Stimulated activated naive CD8-positive, alpha-beta T cell treated with anti-CD3 and anti-CD28 coated beads, Interleukin-15, amount 100 ng/mL, for 72 hours (primary cell): Measurements from ENCODE around the gene STK39.
A peak's percentile ranks its signal among the peaks of the same experiment; 100 is the strongest.

Source experiments
- ATAC-seq: fragments of 150-1000 bp; cut with Tn5 transposase; 2 replicates; pipeline ENCODE4 v1.10.0; 2021; ENCODE audit warnings: mild to moderate bottlenecking, moderate library complexity
- DNase-seq, 2 donors: peaks; one replicate each; pipeline ENCODE4 v3.0.0; 2021 to 2022
- H3K27ac Mint-ChIP-seq, 2 donors: one replicate each; pipeline ENCODE4 v1.8.0; 2022; ENCODE audit warnings: mild to moderate bottlenecking in 2 of 2, mixed read lengths in 2 of 2, moderate library complexity in 2 of 2
- H3K27me3 Mint-ChIP-seq: one replicate; pipeline ENCODE4 v1.8.0; 2022; ENCODE audit warnings: mixed read lengths
- H3K4me1 Mint-ChIP-seq: one replicate; pipeline ENCODE4 v1.8.0; 2022; ENCODE audit warnings: mild to moderate bottlenecking, mixed read lengths
- H3K4me3 Mint-ChIP-seq, 2 donors: one replicate each; pipeline ENCODE4 v1.8.0; 2022; ENCODE audit warnings: mild to moderate bottlenecking in 2 of 2, mixed read lengths in 2 of 2, moderate library complexity in 1 of 2
- H3K9me3 Mint-ChIP-seq, 2 donors: one replicate each; pipeline ENCODE4 v1.8.0; 2022; ENCODE audit warnings: mixed read lengths in 2 of 2

Gene STK39

GRCh38 chr2:168149986-168150385 is 97.4 kb downstream of the STK39 start:
- ATAC-seq, result no peak
- no peaks in the 10 kb centered on the region for H3K9me3 Mint-ChIP-seq
- no peak for DNase-seq
- no peak overlapping the region for H3K4me3 Mint-ChIP-seq
- no peak overlapping the region for H3K27ac Mint-ChIP-seq
- H3K4me1 Mint-ChIP-seq, result peaks cover 12% of the 10 kb centered on the region
- H3K27me3 Mint-ChIP-seq, result no peaks in the 10 kb centered on the region

- peaks cover 12% of the 10 kb centered on the region for H3K4me1 Mint-ChIP-seq
Observed at GRCh38 chr2:168149150-168149974, 98.0 kb downstream of the STK39 start.

GRCh38 chr2:168147830-168148794 is 99.3 kb downstream of the STK39 start:
- DNase-seq (no peak), ATAC-seq (no peak)
- no peak overlapping the region for H3K27ac Mint-ChIP-seq
- no peaks in the 10 kb centered on the region for H3K9me3 Mint-ChIP-seq
- no peak overlapping the region for H3K4me3 Mint-ChIP-seq
- H3K4me1 Mint-ChIP-seq, result peaks cover 12% of the 10 kb centered on the region
- H3K27me3 Mint-ChIP-seq, result no peaks in the 10 kb centered on the region

More at GRCh38 chr2:168149150-168149974, 98.0 kb downstream of the STK39 start:
- Mint-ChIP-seq H3K9me3 (no peaks in the 10 kb centered on the region), H3K27me3 (no peaks in the 10 kb centered on the region), H3K4me3 (no peak overlapping the region), H3K27ac (peak overlapping the region in 1 of 2 donors; percentile 19)
- no peak for DNase-seq
- no peak for ATAC-seq

GRCh38 chr2:168146892-168147810 is 100.2 kb downstream of the STK39 start:
- Mint-ChIP-seq H3K4me1 (peaks cover 12% of the 10 kb centered on the region), H3K27ac (no peak overlapping the region), H3K27me3 (no peaks in the 10 kb centered on the region), H3K9me3 (no peaks in the 10 kb centered on the region), H3K4me3 (no peak overlapping the region)
- no peak for ATAC-seq
- no peak for DNase-seq

- ATAC-seq (no peak), DNase-seq (no peak)
- no peaks in the 10 kb centered on the region for H3K27me3 Mint-ChIP-seq
- peaks cover 12% of the 10 kb centered on the region for H3K4me1 Mint-ChIP-seq
- no peak overlapping the region for H3K4me3 Mint-ChIP-seq
- no peaks in the 10 kb centered on the region for H3K9me3 Mint-ChIP-seq
- H3K27ac Mint-ChIP-seq, result no peak overlapping the region
Observed at GRCh38 chr2:168145426-168146310, 101.7 kb downstream of the STK39 start.

- Mint-ChIP-seq H3K9me3 (no peaks in the 10 kb centered on the region), H3K4me1 (peaks cover 10% of the 10 kb centered on the region), H3K27ac (no peak overlapping the region), H3K27me3 (no peaks in the 10 kb centered on the region), H3K4me3 (no peak overlapping the region)
- no peak for DNase-seq
- ATAC-seq, result no peak
Observed at GRCh38 chr2:168145011-168145410, 102.4 kb downstream of the STK39 start.

GRCh38 chr2:168143813-168144212 is 103.6 kb downstream of the STK39 start:
- Mint-ChIP-seq H3K27ac (no peak overlapping the region), H3K4me3 (no peak overlapping the region), H3K27me3 (no peaks in the 10 kb centered on the region), H3K9me3 (no peaks in the 10 kb centered on the region), H3K4me1 (no peaks in the 10 kb centered on the region)
- ATAC-seq, result no peak
- no peak for DNase-seq

GRCh38 chr2:168140892-168141291 is 106.5 kb downstream of the STK39 start:
- DNase-seq (no peak), ATAC-seq (no peak)
- no peaks in the 10 kb centered on the region for H3K9me3 Mint-ChIP-seq
- peak overlapping the region in 1 of 2 donors; percentile 54 for H3K27ac Mint-ChIP-seq
- no peaks in the 10 kb centered on the region for H3K27me3 Mint-ChIP-seq
- no peak overlapping the region for H3K4me3 Mint-ChIP-seq
- H3K4me1 Mint-ChIP-seq, result peaks cover 7% of the 10 kb centered on the region

- peaks cover 7% of the 10 kb centered on the region for H3K4me1 Mint-ChIP-seq
- H3K9me3 Mint-ChIP-seq, result no peaks in the 10 kb centered on the region
- H3K4me3 Mint-ChIP-seq, result no peak overlapping the region
- H3K27me3 Mint-ChIP-seq, result no peaks in the 10 kb centered on the region
- H3K27ac Mint-ChIP-seq, result no peak overlapping the region
- ATAC-seq (no peak), DNase-seq (no peak)
Observed at GRCh38 chr2:168139852-168140251, 107.5 kb downstream of the STK39 start.

GRCh38 chr2:168138901-168139300 is 108.5 kb downstream of the STK39 start:
- no peak overlapping the region for H3K4me3 Mint-ChIP-seq
- DNase-seq (no peak), ATAC-seq (no peak)
- no peaks in the 10 kb centered on the region for H3K9me3 Mint-ChIP-seq
- H3K4me1 Mint-ChIP-seq, result peaks cover 7% of the 10 kb centered on the region
- no peaks in the 10 kb centered on the region for H3K27me3 Mint-ChIP-seq
- H3K27ac Mint-ChIP-seq, result no peak overlapping the region

GRCh38 chr2:168138374-168138773 is 109.0 kb downstream of the STK39 start:
- ATAC-seq (no peak), DNase-seq (no peak)
- Mint-ChIP-seq H3K27ac (no peak overlapping the region), H3K4me3 (no peak overlapping the region), H3K27me3 (no peaks in the 10 kb centered on the region), H3K9me3 (no peaks in the 10 kb centered on the region), H3K4me1 (peaks cover 7% of the 10 kb centered on the region)

GRCh38 chr2:168137510-168138180 is 109.8 kb downstream of the STK39 start:
- Mint-ChIP-seq H3K27ac (peak overlapping the region in 1 of 2 donors; percentile 64), H3K4me3 (no peak overlapping the region), H3K9me3 (no peaks in the 10 kb centered on the region), H3K27me3 (no peaks in the 10 kb centered on the region), H3K4me1 (peaks cover 7% of the 10 kb centered on the region)
- ATAC-seq, result no peak
- DNase-seq, result no peak

GRCh38 chr2:168136392-168136977 is 110.9 kb downstream of the STK39 start:
- DNase-seq, result no peak

More at GRCh38 chr2:168136392-168136977, 110.9 kb downstream of the STK39 start:
- no peak for ATAC-seq
- Mint-ChIP-seq H3K9me3 (no peaks in the 10 kb centered on the region), H3K27ac (no peak overlapping the region), H3K27me3 (no peaks in the 10 kb centered on the region), H3K4me1 (peaks cover 7% of the 10 kb centered on the region), H3K4me3 (no peak overlapping the region)
